Measurements from ENCODE around the gene C2orf92.

GRCh38 chr2:97661927-97662326 is 7.6 kb upstream of the C2orf92 start:
- TF ChIP-seq CTCF (conservative IDR thresholded peaks at IDR 0.05; ENCODE audit: low read depth, low read length) (no peak), EZH2 (IDR thresholded peaks at IDR 0.05; ENCODE audit: low read length, unreplicated experiment) (no peak), EZH2phosphoT487 (IDR thresholded peaks at IDR 0.05; ENCODE audit: borderline replicate concordance, low read length) (no peak)
